HL-60 (cell line): ENCODE measurements around the gene SMCP.

ENCODE experiments used
- DNase-seq, 2 experiments: peaks; one replicate each; pipeline ENCODE4 v3.0.0-alpha.2; 2010 to 2020; ENCODE audit warnings: low read depth in 1 of 2, low spot score in 1 of 2
- H3K27ac ChIP-seq: fragments of 250-450 bp; sonication (Bioruptor Pico); replicated peaks from 2 replicates; pipeline ENCODE4 v1.5.1; 2020; ENCODE audit warnings: mild to moderate bottlenecking, moderate library complexity
- H3K27me3 ChIP-seq: fragments of 250-450 bp; sonication (Bioruptor Pico); 2 replicates; pipeline ENCODE4 v1.5.1; 2021; ENCODE audit warnings: mild to moderate bottlenecking, moderate library complexity; ENCODE audit not compliant: insufficient read depth, poor library complexity, severe bottlenecking
- H3K4me3 ChIP-seq: replicated peaks from 2 replicates; pipeline ENCODE4 v1.5.1; 2011; ENCODE audit warnings: mild to moderate bottlenecking, control low read depth, low read length; ENCODE audit not compliant: insufficient read depth
- CTCF ChIP-seq: IDR thresholded peaks from one replicate; pipeline ENCODE4 v1.5.1; 2011; ENCODE audit warnings: low read length, control low read depth, inconsistent platforms; ENCODE audit not compliant: insufficient read depth
- GABPA ChIP-seq: IDR thresholded peaks from 2 replicates; pipeline ENCODE4 v1.6.1; 2012; ENCODE audit warnings: low read depth
- POLR2AphosphoS5 ChIP-seq: IDR thresholded peaks from 2 replicates; pipeline ENCODE4 v1.6.1; 2012; ENCODE audit warnings: low read depth
- REST ChIP-seq: IDR thresholded peaks from 2 replicates; pipeline ENCODE4 v1.6.1; 2012; ENCODE audit warnings: low read depth; ENCODE audit not compliant: insufficient replicate concordance
- SPI1 ChIP-seq: IDR thresholded peaks from 2 replicates; pipeline ENCODE4 v1.6.1; 2012; ENCODE audit warnings: low read depth, mild to moderate bottlenecking, borderline replicate concordance

The SMCP gene

GRCh38 chr1:152873495-152873894 lies 4.6 kb upstream of the SMCP start:
- Histone ChIP-seq H3K4me3 (no peak overlapping the region), H3K27ac (no peak overlapping the region), H3K27me3 (peaks cover 2% of the 10 kb centered on the region)
- TF ChIP-seq SPI1 = no peak
- no peak for TF ChIP-seq REST
- TF ChIP-seq POLR2AphosphoS5 = no peak
- TF ChIP-seq CTCF = no peak
- no peak for DNase-seq

- DNase-seq = no peak
- Histone ChIP-seq H3K27me3 (peaks cover 2% of the 10 kb centered on the region), H3K4me3 (no peak overlapping the region), H3K27ac (no peak overlapping the region)
- TF ChIP-seq POLR2AphosphoS5 = no peak
- TF ChIP-seq CTCF = no peak
These were observed 1.3 kb upstream of the SMCP start for GRCh38 chr1:152876827-152877226.

- H3K27ac ChIP-seq = no peak overlapping the region
- peaks cover 2% of the 10 kb centered on the region for H3K27me3 ChIP-seq
- no peak overlapping the region for H3K4me3 ChIP-seq
- no peak for DNase-seq
- TF ChIP-seq CTCF = no peak
- TF ChIP-seq SPI1 = no peak
- TF ChIP-seq POLR2AphosphoS5 = no peak
- TF ChIP-seq GABPA = no peak
- no peak for TF ChIP-seq REST
These were observed 1.6 kb downstream of the SMCP start for GRCh38 chr1:152879559-152880198.

GRCh38 chr1:152880316-152880715 lies 2.2 kb downstream of the SMCP start:
- Histone ChIP-seq H3K27ac (no peak overlapping the region), H3K27me3 (peaks cover 2% of the 10 kb centered on the region), H3K4me3 (no peak overlapping the region)
- no peak for DNase-seq
- no peak for TF ChIP-seq GABPA
- no peak for TF ChIP-seq POLR2AphosphoS5
- no peak for TF ChIP-seq SPI1
- TF ChIP-seq CTCF = no peak
- no peak for TF ChIP-seq REST
